HepG2 (cell line): ENCODE results near the gene NCAPD2. TPM values are rescaled to one million over a fixed set of nuclear protein-coding genes. Genes with fewer than 3 reads are reported as not detected.

Source experiments
- ATAC-seq: fragments of 200-7000 bp; cut with Tn5 transposase; 3 replicates; pipeline ENCODE4 v1.9.1; 2020; ENCODE audit warnings: mild to moderate bottlenecking, moderate library complexity
- BruUV-seq: library from RNA; stranded (reverse); fragments of 400-500 nt; replicated peaks from 2 replicates; lab custom pipeline; 2021; lab: Mats Ljungman, UMichigan
- CTCF ChIA-PET: fragments of 300-600 bp; formaldehyde crosslinking; extraction: SDS; loops from one replicate; lab custom pipeline; 2021; ENCODE audit warnings: low total read pairs, inconsistent platforms, low intra/inter-chr PET ratio; lab: Yijun Ruan, JAX
- POLR2A ChIA-PET: fragments of 350-600 bp; sonication (Branson Sonifier 250); formaldehyde crosslinking; loops from one replicate; lab custom pipeline; 2020; ENCODE audit warnings: antibody characterized with exemption, inconsistent platforms; lab: Yijun Ruan, JAX
- DNase-seq: peaks from one replicate; pipeline ENCODE4 v3.0.0-alpha.2; 2015; ENCODE audit warnings: low spot score
- FAIRE-seq: peaks from 3 replicates; lab custom pipeline; 2011; peaks lifted over from hg19 to GRCh38; lab: Jason Lieb, UNC
- H2AFZ ChIP-seq: one replicate; pipeline ENCODE4 v1.6.1; 2011; ENCODE audit warnings: low read length, inconsistent platforms
- H3K27ac ChIP-seq: fragments of 300-600 bp; 3 replicates; pipeline ENCODE4 v1.8.0; 2011; ENCODE audit warnings: mixed run types, mild to moderate bottlenecking, mixed read lengths, low read length, inconsistent platforms; ENCODE audit not compliant: insufficient read depth; ENCODE audit errors: extremely low read length
- H3K27me3 ChIP-seq, 2 experiments: fragments of 200-600 bp in 1 of 2; 2 replicates in 1 of 2; 3 replicates in 1 of 2; pipeline versions ENCODE4 v1.6.0 to v1.8.0; 2011; ENCODE audit warnings: low read length in 2 of 2, mild to moderate bottlenecking in 2 of 2, moderate library complexity in 2 of 2, inconsistent platforms in 1 of 2; ENCODE audit not compliant: insufficient read depth in 2 of 2, control insufficient read depth in 1 of 2
- H3K36me3 ChIP-seq, 2 experiments: fragments of 200-600 bp in 1 of 2; replicated peaks in 1 of 2; 2 replicates in 1 of 2; 3 replicates in 1 of 2; pipeline versions ENCODE4 v1.5.1 to v1.8.0; 2011; ENCODE audit warnings: low read length in 2 of 2, inconsistent platforms in 1 of 2; ENCODE audit not compliant: insufficient read depth in 2 of 2, control insufficient read depth in 1 of 2
- H3K4me1 ChIP-seq: 2 replicates; pipeline ENCODE4 v1.5.1; 2012; ENCODE audit warnings: low read length, inconsistent platforms; ENCODE audit not compliant: insufficient read depth
- H3K4me2 ChIP-seq: 2 replicates; pipeline ENCODE4 v1.6.0; 2011; ENCODE audit warnings: low read depth, low read length, inconsistent platforms
- H3K4me3 ChIP-seq, 3 experiments: fragments of 200-600 bp in 1 of 3; sonication (generic), shearing (Covaris generic) in 1 of 3; replicated peaks in 1 of 3; 2 replicates each; pipeline ENCODE4 v1.5.1; 2011 to 2016; ENCODE audit warnings: low read length in 3 of 3, inconsistent platforms in 2 of 3, low read depth in 2 of 3, mild to moderate bottlenecking in 2 of 3, control low read depth in 1 of 3, mixed read lengths in 1 of 3; ENCODE audit not compliant: insufficient read depth in 1 of 3
- H3K79me2 ChIP-seq: one replicate; pipeline ENCODE4 v1.6.1; 2011; ENCODE audit warnings: low read length, inconsistent platforms; ENCODE audit not compliant: insufficient read depth
- H3K9ac ChIP-seq: 2 replicates; pipeline ENCODE4 v1.6.0; 2011; ENCODE audit warnings: mild to moderate bottlenecking, low read depth, low read length, inconsistent platforms; ENCODE audit not compliant: insufficient read depth
- H3K9me3 ChIP-seq: 2 replicates; pipeline ENCODE4 v1.5.1; 2012; ENCODE audit warnings: mild to moderate bottlenecking, low read length
- H4K20me1 ChIP-seq: 2 replicates; pipeline ENCODE4 v1.6.0; 2011; ENCODE audit warnings: inconsistent platforms, mild to moderate bottlenecking, low read length, moderate library complexity; ENCODE audit not compliant: insufficient read depth
- HDAC6 ChIP-seq: fragments of 200-600 bp; sonication (generic); IDR thresholded peaks from 2 replicates; pipeline ENCODE4 v1.7.0; 2017; ENCODE audit warnings: mild to moderate bottlenecking, antibody characterized with exemption, low read length, low read depth
- HOXA3 ChIP-seq: sonication (generic); formaldehyde crosslinking; IDR thresholded peaks from 2 replicates; pipeline ENCODE4 v1.5.0; 2020; ENCODE audit warnings: missing genetic modification reagents
- MAFG ChIP-seq: sonication (generic); formaldehyde crosslinking; IDR thresholded peaks from 2 replicates; pipeline ENCODE4 v1.5.1; 2020; ENCODE audit warnings: mild to moderate bottlenecking, missing genetic modification reagents
- PATZ1 ChIP-seq: sonication (generic); formaldehyde crosslinking; IDR thresholded peaks from 2 replicates; pipeline ENCODE4 v1.4.0; 2020; ENCODE audit warnings: missing genetic modification reagents
- SIN3A ChIP-seq: IDR thresholded peaks from 2 replicates; pipeline ENCODE4 v1.6.1; 2011; ENCODE audit warnings: low read depth, mild to moderate bottlenecking, control low read depth, low read length, borderline replicate concordance
- SSRP1 ChIP-seq: IDR thresholded peaks from 2 replicates; pipeline ENCODE4 v1.6.1; 2016; ENCODE audit warnings: control low read depth
- TRAFD1 ChIP-seq: sonication (generic); formaldehyde crosslinking; IDR thresholded peaks from 2 replicates; pipeline ENCODE4 v1.5.1; 2020; ENCODE audit warnings: missing genetic modification reagents, mild to moderate bottlenecking, borderline replicate concordance
- ZBTB25 ChIP-seq: IDR thresholded peaks from 2 replicates; pipeline ENCODE4 v1.6.1; 2018; ENCODE audit warnings: missing genetic modification reagents
- ZFP91 ChIP-seq: sonication (generic); formaldehyde crosslinking; IDR thresholded peaks from 2 replicates; pipeline ENCODE4 v1.9.0; 2022; ENCODE audit warnings: missing genetic modification reagents, mild to moderate bottlenecking, borderline replicate concordance
- ZNF549 ChIP-seq: sonication (generic); formaldehyde crosslinking; IDR thresholded peaks from 2 replicates; pipeline ENCODE4 v1.5.0; 2020; ENCODE audit warnings: missing genetic modification reagents
- ZSCAN20 ChIP-seq: sonication (generic); formaldehyde crosslinking; IDR thresholded peaks from 2 replicates; pipeline ENCODE4 v1.4.0; 2020; ENCODE audit warnings: missing genetic modification reagents, mild to moderate bottlenecking, borderline replicate concordance
- ZXDC ChIP-seq: sonication (generic); formaldehyde crosslinking; IDR thresholded peaks from 2 replicates; pipeline ENCODE4 v1.5.0; 2020; ENCODE audit warnings: mild to moderate bottlenecking, missing genetic modification reagents
- WGBS: methylation state at CpG from one replicate; pipeline ENCODE4 v1.1.6; 2017; ENCODE audit warnings: low lambda C conversion rate; 5-methylcytosine and 5-hydroxymethylcytosine counted together
- in situ Hi-C: cut with HindIII; loops from 2 replicates; pipeline ENCODE4 v1.10.0; 2017; ENCODE audit warnings: low pct_unique_long_range_greater_than_20kb; ENCODE audit not compliant: extremely low pct_ligation_motif_present
- intact Hi-C: fragments of 100-400 bp; cut with micrococcal nuclease; formaldehyde crosslinking; loops from one replicate; pipeline ENCODE4 v1.10.0; 2022; ENCODE audit not compliant: unreplicated experiment
- polyA plus RNA-seq, 8 experiments: library from polyadenylated mRNA; depleted of rRNA in 3 of 8; stranded (reverse) in 7 of 8; unstranded in 1 of 8; fragments of >200 nt; fragmentation: Illumina TruSeq in 4 of 8; extraction: Trizol in 4 of 8; gene quantifications; 2 replicates each; pipeline versions ENCODE4 v1.2.1 to v1.2.3, GENCODE V29; 2011 to 2016; ENCODE audit warnings: low read depth in 4 of 8, missing spikeins in 1 of 8, mixed read lengths in 1 of 8; ENCODE audit not compliant: insufficient read depth in 1 of 8
- total RNA-seq, 5 experiments: library from RNA; depleted of rRNA; stranded (reverse); fragments of >200 nt; fragmentation: Illumina TruSeq; extraction: Trizol; gene quantifications; 2 replicates each; pipeline ENCODE4 v1.2.3, GENCODE V29; 2016; ENCODE audit warnings: low read depth in 1 of 5

Gene NCAPD2
- total and polyA plus RNA-seq, 2 of the 13 experiments (the other 11 are each of a cell fraction or from before 2014, with no cell fraction given) = 51.1 to 65.6 TPM

GRCh38 chr12:6534945-6535696 is 41.2 kb downstream of the NCAPD2 start (continued):
- TF ChIP-seq ZFP91 (peak; percentile 63), MAFG (CRISPR knock-in tag) (0 out of 2 replicates have a peak, but pooled peaks have one; percentile 21), SIN3A (peak; percentile 17; the same call in 1 of the 2 replicates), ZNF549 (no peak), SSRP1 (CRISPR knock-in tag) (peak; percentile 21; the same call in 1 of the 2 replicates), ZBTB25 (CRISPR knock-in tag) (0 out of 2 replicates have a peak, but pooled peaks have one; percentile 4), ZSCAN20 (no peak), HOXA3 (CRISPR knock-in tag) (peak; percentile 48; the same call in 1 of the 2 replicates)

GRCh38 chr12:6535697-6535946 is 41.7 kb downstream of the NCAPD2 start:
- H3K4me1 ChIP-seq = peaks cover 49% of the 10 kb centered on the region
- H3K4me2 ChIP-seq = peak overlapping the region; percentile 98
- peaks cover 0 to 40% of the 10 kb centered on the region in 2 experiments; a peak in 4 of 5 replicates for H3K36me3 ChIP-seq
- ATAC-seq (no peak), DNase-seq (no peak), FAIRE-seq (no peak)
- BruUV-seq = no TSS peak
- in situ Hi-C loops (loop anchor here (10.0 kb wide), 1 partner anchor 111 kb away; no protein-coding TSS in a partner anchor), intact Hi-C loops (loop anchor here (10.0 kb wide), 2 partner anchors 61 to 191 kb away; partner anchors contain the start of genes TNFRSF1A and VAMP1)
- peaks cover 41% of the 10 kb centered on the region for H4K20me1 ChIP-seq
- no peak overlapping the region for H2AFZ ChIP-seq
- CTCF ChIA-PET = no interaction called here
- H3K79me2 ChIP-seq = peaks cover 33% of the 10 kb centered on the region
- no peaks in the 10 kb centered on the region for H3K9me3 ChIP-seq
- WGBS = 0% methylated on average over 4 of the region's 6 CpGs
- peak overlapping the region; percentile 96 for H3K9ac ChIP-seq
- H3K27me3 ChIP-seq = no peaks in the 10 kb centered on the region; a peak in 1 of 5 replicates
- peak overlapping the region; percentile 94 to 99 (median 97) for H3K4me3 ChIP-seq
- POLR2A ChIA-PET = interaction anchor here (0.8 to 3.2 kb wide), 12 partner anchors 16 to 200 kb away, joined by 3 to 54 read pairs (median 4); partner anchors contain the start of genes IFFO1, LTBR, NOP2 and TAPBPL
- H3K27ac ChIP-seq = peak overlapping the region; percentile 97
- TF ChIP-seq TRAFD1 (CRISPR knock-in tag) (no peak), ZXDC (0 out of 2 replicates have a peak, but pooled peaks have one; percentile 6), HDAC6 (0 out of 2 replicates have a peak, but pooled peaks have one; percentile 31), PATZ1 (CRISPR knock-in tag) (0 out of 2 replicates have a peak, but pooled peaks have one; percentile 4)
